HepG2 (cell line): ENCODE results near the gene ZFP64. TPM values are rescaled to one million over a fixed set of nuclear protein-coding genes. Genes with fewer than 3 reads are reported as not detected.

Experiments
- ETV6 ChIP-seq: sonication (generic); formaldehyde crosslinking; conservative IDR thresholded peaks from 2 replicates; pipeline ENCODE4 v1.4.0; 2020; ENCODE audit warnings: missing genetic modification reagents
- HCFC1 ChIP-seq: fragments of 150-350 bp; IDR thresholded peaks from 2 replicates; pipeline ENCODE4 v1.6.1; 2014; ENCODE audit warnings: low read depth, low read length
- KAT2B ChIP-seq: fragments of 150-350 bp; IDR thresholded peaks from 2 replicates; pipeline ENCODE4 v1.6.1; 2014; ENCODE audit warnings: low read depth, low read length, borderline replicate concordance
- KMT2B ChIP-seq: IDR thresholded peaks from 2 replicates; pipeline ENCODE4 v1.6.1; 2016; ENCODE audit warnings: missing genetic modification reagents, missing compliant biosample characterization
- NCOA5 ChIP-seq: sonication (generic); formaldehyde crosslinking; IDR thresholded peaks from 2 replicates; pipeline ENCODE4 v1.4.0; 2020; ENCODE audit warnings: missing genetic modification reagents
- NFIC ChIP-seq: IDR thresholded peaks from 2 replicates; pipeline ENCODE4 v1.6.1; 2012; ENCODE audit warnings: mild to moderate bottlenecking, low read length, inconsistent platforms
- RARG ChIP-seq: sonication (generic); formaldehyde crosslinking; IDR thresholded peaks from 2 replicates; pipeline ENCODE4 v1.4.0; 2020; ENCODE audit warnings: low read depth, mild to moderate bottlenecking, missing genetic modification reagents
- RXRB ChIP-seq: IDR thresholded peaks from 2 replicates; pipeline ENCODE4 v1.6.1; 2016; ENCODE audit warnings: borderline replicate concordance, missing genetic modification reagents, missing compliant biosample characterization
- SIN3A ChIP-seq: IDR thresholded peaks from 2 replicates; pipeline ENCODE4 v1.6.1; 2011; ENCODE audit warnings: low read depth, mild to moderate bottlenecking, control low read depth, low read length, borderline replicate concordance
- SRSF9 ChIP-seq: fragments of 200-400 bp; formaldehyde crosslinking; IDR thresholded peaks from 2 replicates; pipeline ENCODE4 v1.6.1; 2018; ENCODE audit warnings: borderline replicate concordance, mild to moderate bottlenecking, low read depth, low read length; ENCODE audit not compliant: insufficient read depth, poor library complexity, severe bottlenecking
- ZNF205 ChIP-seq: IDR thresholded peaks from 2 replicates; pipeline ENCODE4 v1.6.1; 2018; ENCODE audit warnings: missing biosample characterization, missing genetic modification reagents
- ZNF292 ChIP-seq: sonication (generic); formaldehyde crosslinking; IDR thresholded peaks from 2 replicates; pipeline ENCODE4 v1.8.1; 2022; ENCODE audit warnings: mild to moderate bottlenecking, low read depth, missing genetic modification reagents, borderline replicate concordance
- ZNF670 ChIP-seq: sonication (generic); formaldehyde crosslinking; IDR thresholded peaks from 2 replicates; pipeline ENCODE4 v1.8.0; 2022; ENCODE audit warnings: mild to moderate bottlenecking, missing genetic modification reagents, borderline replicate concordance
- ZNF703 ChIP-seq: sonication (generic); formaldehyde crosslinking; IDR thresholded peaks from 2 replicates; pipeline ENCODE4 v1.5.1; 2020; ENCODE audit warnings: missing genetic modification reagents, mild to moderate bottlenecking, moderate library complexity, borderline replicate concordance
- ZNF720 ChIP-seq: sonication (generic); formaldehyde crosslinking; IDR thresholded peaks from 2 replicates; pipeline ENCODE4 v1.4.0; 2020; ENCODE audit warnings: missing genetic modification reagents
- polyA plus RNA-seq, 8 experiments: library from polyadenylated mRNA; depleted of rRNA in 3 of 8; stranded (reverse) in 7 of 8; unstranded in 1 of 8; fragments of >200 nt; fragmentation: Illumina TruSeq in 4 of 8; extraction: Trizol in 4 of 8; gene quantifications; 2 replicates each; pipeline versions ENCODE4 v1.2.1 to v1.2.3, GENCODE V29; 2011 to 2016; ENCODE audit warnings: low read depth in 4 of 8, missing spikeins in 1 of 8, mixed read lengths in 1 of 8; ENCODE audit not compliant: insufficient read depth in 1 of 8
- total RNA-seq, 5 experiments: library from RNA; depleted of rRNA; stranded (reverse); fragments of >200 nt; fragmentation: Illumina TruSeq; extraction: Trizol; gene quantifications; 2 replicates each; pipeline ENCODE4 v1.2.3, GENCODE V29; 2016; ENCODE audit warnings: low read depth in 1 of 5
- TF ChIP-seq, protein P1 (sequence below): sonication (generic); formaldehyde crosslinking; IDR thresholded peaks from 2 replicates; pipeline ENCODE4 v1.4.0; 2020; ENCODE audit warnings: missing genetic modification reagents
- TF ChIP-seq, protein P2 (sequence below): sonication (generic); formaldehyde crosslinking; IDR thresholded peaks from 2 replicates; pipeline ENCODE4 v1.8.0; 2022; ENCODE audit warnings: missing genetic modification reagents, low read depth, mild to moderate bottlenecking, borderline replicate concordance
- TF ChIP-seq, protein P3 (sequence below): sonication (generic); formaldehyde crosslinking; IDR thresholded peaks from 2 replicates; pipeline ENCODE4 v1.5.0; 2020; ENCODE audit warnings: mild to moderate bottlenecking, missing genetic modification reagents
- TF ChIP-seq, protein P4 (sequence below): sonication (generic); formaldehyde crosslinking; IDR thresholded peaks from 2 replicates; pipeline ENCODE4 v1.8.0; 2022; ENCODE audit warnings: missing genetic modification reagents, mild to moderate bottlenecking, moderate library complexity, borderline replicate concordance
- TF ChIP-seq, protein P5 (sequence below): sonication (generic); formaldehyde crosslinking; IDR thresholded peaks from 2 replicates; pipeline ENCODE4 v1.9.0; 2021; ENCODE audit warnings: missing genetic modification reagents, mild to moderate bottlenecking, borderline replicate concordance
- TF ChIP-seq, protein P6 (sequence below): sonication (generic); formaldehyde crosslinking; IDR thresholded peaks from 2 replicates; pipeline ENCODE4 v1.9.0; 2021; ENCODE audit warnings: missing genetic modification reagents, mild to moderate bottlenecking, borderline replicate concordance

The ZFP64 gene
- total and polyA plus RNA-seq, 2 of the 13 experiments (the other 11 are each of a cell fraction or from before 2014, with no cell fraction given) = 12.0 to 24.3 TPM

DNA sequence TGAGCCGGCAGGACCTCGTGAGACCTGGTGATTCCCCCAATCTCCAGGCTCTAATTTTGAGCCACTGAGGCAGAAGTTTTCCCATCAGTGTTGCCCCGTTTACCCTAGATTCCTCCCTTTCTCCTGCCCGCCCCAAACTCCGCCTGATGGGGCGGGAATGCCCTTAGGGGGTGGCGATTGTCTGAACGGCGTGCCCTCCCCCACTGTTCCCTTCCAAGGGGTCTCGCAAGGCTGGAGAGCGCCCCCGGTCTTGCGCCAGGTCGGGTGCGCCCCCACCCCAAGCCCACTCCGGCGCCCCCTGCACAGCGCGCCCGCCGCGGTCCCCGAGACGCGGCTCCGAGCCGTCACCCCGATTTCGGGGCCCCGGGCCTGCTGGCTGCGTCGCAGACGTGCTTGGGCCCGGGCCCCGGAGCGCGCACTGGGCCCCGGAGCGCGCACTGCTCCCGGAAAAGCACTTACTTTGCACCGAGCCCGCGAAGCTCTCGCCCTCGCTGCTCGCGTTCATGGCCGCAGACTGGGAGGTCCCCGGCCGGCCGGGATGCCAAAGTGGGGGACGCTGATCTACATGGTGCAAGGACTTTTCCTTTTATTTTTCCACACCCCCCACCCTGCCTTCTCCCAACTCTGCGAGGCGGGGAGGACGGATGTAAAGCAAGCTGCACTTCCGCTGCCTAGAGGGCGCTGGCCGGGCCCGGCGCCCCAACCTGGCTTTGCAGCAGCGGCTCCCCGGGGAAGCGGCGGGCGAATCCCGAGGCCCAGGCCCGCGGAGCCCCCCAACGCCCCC lies at the start of gene ZFP64 (continued):
- TF ChIP-seq ZNF670 (CRISPR knock-in tag) = peak; percentile 21; the same call in 1 of the 2 replicates
- no peak for TF ChIP-seq ZNF720 (CRISPR knock-in tag)
- TF ChIP-seq ZNF292 (CRISPR knock-in tag) = no peak
- TF ChIP-seq, protein P1, sequence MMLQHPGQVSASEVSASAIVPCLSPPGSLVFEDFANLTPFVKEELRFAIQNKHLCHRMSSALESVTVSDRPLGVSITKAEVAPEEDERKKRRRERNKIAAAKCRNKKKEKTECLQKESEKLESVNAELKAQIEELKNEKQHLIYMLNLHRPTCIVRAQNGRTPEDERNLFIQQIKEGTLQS (CRISPR knock-in tag) = peak; percentile 37; the same call in 1 of the 2 replicates
- TF ChIP-seq KAT2B = no peak
- no peak for TF ChIP-seq NFIC
- TF ChIP-seq, protein P2, sequence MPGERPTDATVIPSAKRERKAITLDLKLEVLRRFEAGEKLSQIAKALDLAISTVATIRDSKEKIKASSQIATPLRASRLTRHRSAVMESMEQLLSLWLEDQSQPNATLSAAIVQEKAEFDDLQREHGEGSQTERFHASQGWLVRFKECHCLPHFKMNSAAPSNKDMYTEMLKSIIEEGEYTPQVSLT = no peak; the same call in 1 of the 2 replicates
- TF ChIP-seq ETV6 (CRISPR knock-in tag) = no peak; the same call in 1 of the 2 replicates
- TF ChIP-seq, protein P3, sequence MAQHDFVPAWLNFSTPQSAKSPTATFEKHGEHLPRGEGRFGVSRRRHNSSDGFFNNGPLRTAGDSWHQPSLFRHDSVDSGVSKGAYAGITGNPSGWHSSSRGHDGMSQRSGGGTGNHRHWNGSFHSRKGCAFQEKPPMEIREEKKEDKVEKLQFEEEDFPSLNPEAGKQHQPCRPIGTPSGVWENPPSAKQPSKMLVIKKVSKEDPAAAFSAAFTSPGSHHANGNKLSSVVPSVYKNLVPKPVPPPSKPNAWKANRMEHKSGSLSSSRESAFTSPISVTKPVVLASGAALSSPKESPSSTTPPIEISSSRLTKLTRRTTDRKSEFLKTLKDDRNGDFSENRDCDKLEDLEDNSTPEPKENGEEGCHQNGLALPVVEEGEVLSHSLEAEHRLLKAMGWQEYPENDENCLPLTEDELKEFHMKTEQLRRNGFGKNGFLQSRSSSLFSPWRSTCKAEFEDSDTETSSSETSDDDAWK (CRISPR knock-in tag) = no peak
- TF ChIP-seq, protein P4, sequence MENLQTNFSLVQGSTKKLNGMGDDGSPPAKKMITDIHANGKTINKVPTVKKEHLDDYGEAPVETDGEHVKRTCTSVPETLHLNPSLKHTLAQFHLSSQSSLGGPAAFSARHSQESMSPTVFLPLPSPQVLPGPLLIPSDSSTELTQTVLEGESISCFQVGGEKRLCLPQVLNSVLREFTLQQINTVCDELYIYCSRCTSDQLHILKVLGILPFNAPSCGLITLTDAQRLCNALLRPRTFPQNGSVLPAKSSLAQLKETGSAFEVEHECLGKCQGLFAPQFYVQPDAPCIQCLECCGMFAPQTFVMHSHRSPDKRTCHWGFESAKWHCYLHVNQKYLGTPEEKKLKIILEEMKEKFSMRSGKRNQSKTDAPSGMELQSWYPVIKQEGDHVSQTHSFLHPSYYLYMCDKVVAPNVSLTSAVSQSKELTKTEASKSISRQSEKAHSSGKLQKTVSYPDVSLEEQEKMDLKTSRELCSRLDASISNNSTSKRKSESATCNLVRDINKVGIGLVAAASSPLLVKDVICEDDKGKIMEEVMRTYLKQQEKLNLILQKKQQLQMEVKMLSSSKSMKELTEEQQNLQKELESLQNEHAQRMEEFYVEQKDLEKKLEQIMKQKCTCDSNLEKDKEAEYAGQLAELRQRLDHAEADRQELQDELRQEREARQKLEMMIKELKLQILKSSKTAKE = peak; percentile 28; the same call in 1 of the 2 replicates
- TF ChIP-seq, protein P5, sequence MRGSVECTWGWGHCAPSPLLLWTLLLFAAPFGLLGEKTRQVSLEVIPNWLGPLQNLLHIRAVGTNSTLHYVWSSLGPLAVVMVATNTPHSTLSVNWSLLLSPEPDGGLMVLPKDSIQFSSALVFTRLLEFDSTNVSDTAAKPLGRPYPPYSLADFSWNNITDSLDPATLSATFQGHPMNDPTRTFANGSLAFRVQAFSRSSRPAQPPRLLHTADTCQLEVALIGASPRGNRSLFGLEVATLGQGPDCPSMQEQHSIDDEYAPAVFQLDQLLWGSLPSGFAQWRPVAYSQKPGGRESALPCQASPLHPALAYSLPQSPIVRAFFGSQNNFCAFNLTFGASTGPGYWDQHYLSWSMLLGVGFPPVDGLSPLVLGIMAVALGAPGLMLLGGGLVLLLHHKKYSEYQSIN (CRISPR knock-in tag) = peak; percentile 20; the same call in 1 of the 2 replicates
- TF ChIP-seq RARG = no peak
- TF ChIP-seq SRSF9 = no peak
- TF ChIP-seq NCOA5 (CRISPR knock-in tag) = no peak
- peak; percentile 34; the same call in 1 of the 2 replicates for TF ChIP-seq HCFC1
- TF ChIP-seq KMT2B (CRISPR knock-in tag) = peak; percentile 82
- TF ChIP-seq ZNF205 = no peak
- TF ChIP-seq RXRB (CRISPR knock-in tag) = 0 out of 2 replicates have a peak, but pooled peaks have one; percentile 48
- TF ChIP-seq SIN3A = peak; percentile 55; the same call in 1 of the 2 replicates
- TF ChIP-seq, protein P6, sequence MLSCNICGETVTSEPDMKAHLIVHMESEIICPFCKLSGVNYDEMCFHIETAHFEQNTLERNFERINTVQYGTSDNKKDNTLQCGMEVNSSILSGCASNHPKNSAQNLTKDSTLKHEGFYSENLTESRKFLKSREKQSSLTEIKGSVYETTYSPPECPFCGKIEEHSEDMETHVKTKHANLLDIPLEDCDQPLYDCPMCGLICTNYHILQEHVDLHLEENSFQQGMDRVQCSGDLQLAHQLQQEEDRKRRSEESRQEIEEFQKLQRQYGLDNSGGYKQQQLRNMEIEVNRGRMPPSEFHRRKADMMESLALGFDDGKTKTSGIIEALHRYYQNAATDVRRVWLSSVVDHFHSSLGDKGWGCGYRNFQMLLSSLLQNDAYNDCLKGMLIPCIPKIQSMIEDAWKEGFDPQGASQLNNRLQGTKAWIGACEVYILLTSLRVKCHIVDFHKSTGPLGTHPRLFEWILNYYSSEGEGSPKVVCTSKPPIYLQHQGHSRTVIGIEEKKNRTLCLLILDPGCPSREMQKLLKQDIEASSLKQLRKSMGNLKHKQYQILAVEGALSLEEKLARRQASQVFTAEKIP = no peak
- peak; percentile 92; the same call in 1 of the 2 replicates for TF ChIP-seq ZNF703 (CRISPR knock-in tag)
